ENCODE results near the gene SMIM21. TPM values are rescaled to one million over a fixed set of nuclear protein-coding genes. Genes with fewer than 3 reads are reported as not detected.

SMIM21 gene
- not detected for total RNA-seq

- Histone ChIP-seq H3K36me3 (replicated peaks in 1 of 2; ENCODE audit: insufficient read depth in 1 of 2, low read depth in 2 of 2) (no peaks in the 10 kb centered on the region), H3K9me3 (no peaks in the 10 kb centered on the region), H3K27ac (no peak within 1 kb of the TSS), H3K4me3 (no peak within 1 kb of the TSS), H3K4me1 (no peaks in the 10 kb centered on the region), H3K27me3 (no peaks in the 10 kb centered on the region)
- WGBS, 2 donors = 66 to 80% methylated on average over 4 of the region's 4 CpGs
- intact Hi-C loops (cut with DNase I) = no loop called here
- ATAC-seq = no peak
- no peak for DNase-seq
- TF ChIP-seq CTCF (IDR thresholded peaks at IDR 0.05) (no peak), POLR2A (IDR thresholded peaks at IDR 0.05) (no peak)
Observed at GRCh38 chr18:75427603-75428002, at the start of gene SMIM21. TSS of gene SMIM21 (minus strand) at chr18:75427703. CDS start at chr18:75427563, 140 bp downstream.

- Histone ChIP-seq H3K27me3 (no peaks in the 10 kb centered on the region), H3K4me3 (no peak overlapping the region), H3K36me3 (replicated peaks in 1 of 2; ENCODE audit: insufficient read depth in 1 of 2, low read depth in 2 of 2) (no peaks in the 10 kb centered on the region), H3K27ac (no peak overlapping the region), H3K4me1 (no peaks in the 10 kb centered on the region), H3K9me3 (no peaks in the 10 kb centered on the region)
- ATAC-seq (no peak), DNase-seq (no peak)
- intact Hi-C loops (cut with DNase I) = loop anchor here (10.0 kb wide), 1 partner anchor 580 kb away; no protein-coding TSS in a partner anchor
- WGBS, 2 donors = 26 to 29% methylated on average over 2 of the region's 2 CpGs
- TF ChIP-seq POLR2A (IDR thresholded peaks at IDR 0.05) (no peak), CTCF (IDR thresholded peaks at IDR 0.05) (no peak)
Observed at GRCh38 chr18:75475228-75475627, 47.7 kb upstream of the SMIM21 start.

GRCh38 chr18:75474332-75474731, 46.8 kb upstream of the SMIM21 start:
- Histone ChIP-seq H3K36me3 (replicated peaks in 1 of 2; ENCODE audit: insufficient read depth in 1 of 2, low read depth in 2 of 2) (no peaks in the 10 kb centered on the region), H3K4me1 (no peaks in the 10 kb centered on the region), H3K27ac (no peak overlapping the region), H3K9me3 (no peaks in the 10 kb centered on the region), H3K4me3 (no peak overlapping the region), H3K27me3 (no peaks in the 10 kb centered on the region)
- TF ChIP-seq CTCF (IDR thresholded peaks at IDR 0.05) (no peak), POLR2A (IDR thresholded peaks at IDR 0.05) (no peak)
- no peak for ATAC-seq
- no peak for DNase-seq
- 55 to 62% methylated on average over 2 of the region's 2 CpGs for WGBS, 2 donors
- intact Hi-C loops (cut with DNase I) = loop anchor here (10.0 kb wide), 1 partner anchor 580 kb away; no protein-coding TSS in a partner anchor

- no peak for ATAC-seq
- H3K4me3 ChIP-seq = no peak overlapping the region
- intact Hi-C loops (cut with DNase I) = loop anchor here (10.0 kb wide), 1 partner anchor 579 kb away; no protein-coding TSS in a partner anchor
- H3K27ac ChIP-seq = no peak overlapping the region
- H3K9me3 ChIP-seq = no peaks in the 10 kb centered on the region
- DNase-seq = no peak
- no peaks in the 10 kb centered on the region for H3K4me1 ChIP-seq
- TF ChIP-seq CTCF (IDR thresholded peaks at IDR 0.05) (no peak), POLR2A (IDR thresholded peaks at IDR 0.05) (no peak)
- H3K36me3 ChIP-seq (replicated peaks in 1 of 2; ENCODE audit: insufficient read depth in 1 of 2, low read depth in 2 of 2) = no peaks in the 10 kb centered on the region
- 74 to 82% methylated on average over 4 of the region's 4 CpGs for WGBS, 2 donors
- H3K27me3 ChIP-seq = no peaks in the 10 kb centered on the region
Observed at GRCh38 chr18:75473316-75473715, 45.8 kb upstream of the SMIM21 start.

GRCh38 chr18:75472906-75473305, 45.4 kb upstream of the SMIM21 start:
- H3K4me3 ChIP-seq = no peak overlapping the region
- H3K27me3 ChIP-seq = no peaks in the 10 kb centered on the region
- intact Hi-C loops (cut with DNase I) = loop anchor here (10.0 kb wide), 1 partner anchor 578 kb away; no protein-coding TSS in a partner anchor
- no peak for ATAC-seq
- WGBS, 2 donors = 53 to 66% methylated on average over 5 of the region's 5 CpGs
- H3K27ac ChIP-seq = no peak overlapping the region
- no peaks in the 10 kb centered on the region for H3K9me3 ChIP-seq
- no peak for DNase-seq
- TF ChIP-seq POLR2A (IDR thresholded peaks at IDR 0.05) (no peak), CTCF (IDR thresholded peaks at IDR 0.05) (no peak)
- no peaks in the 10 kb centered on the region for H3K4me1 ChIP-seq
- H3K36me3 ChIP-seq (replicated peaks in 1 of 2; ENCODE audit: insufficient read depth in 1 of 2, low read depth in 2 of 2) = no peaks in the 10 kb centered on the region

Measured in body of pancreas (tissue), 4 donors.